D341Med (cell line): Measurements from ENCODE around the gene ELAVL3.
"Not testable (repeated sequence)": the region's sequence is repeated elsewhere in the genome, so short reads cannot be mapped to it uniquely, and the experiment has no call there.

Experiments used
- DNase-seq: peaks from one replicate; pipeline ENCODE4 v3.0.0; 2012; ENCODE audit warnings: low spot score

Gene ELAVL3

DNA sequence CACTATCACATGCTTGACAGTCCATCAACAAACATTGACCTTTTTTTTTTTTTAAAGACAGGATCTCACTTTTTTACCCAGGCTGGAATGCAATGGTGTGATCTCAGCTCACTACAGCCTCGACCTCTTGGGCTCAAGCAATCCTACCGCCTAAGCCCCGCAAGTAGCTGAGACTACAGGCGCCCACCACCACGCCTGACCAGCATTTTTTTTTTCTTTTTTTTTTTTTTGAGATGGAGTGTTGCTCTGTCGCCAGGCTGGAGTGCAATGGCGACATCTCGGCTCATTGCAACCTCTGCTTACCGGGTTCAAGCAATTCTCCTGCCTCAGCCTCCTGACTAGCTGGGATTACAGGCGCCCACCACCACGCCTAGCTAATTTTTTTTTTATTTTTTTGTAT is 21.9 kb downstream of the ELAVL3 start:
- DNase-seq: not testable (repeated sequence)

DNA sequence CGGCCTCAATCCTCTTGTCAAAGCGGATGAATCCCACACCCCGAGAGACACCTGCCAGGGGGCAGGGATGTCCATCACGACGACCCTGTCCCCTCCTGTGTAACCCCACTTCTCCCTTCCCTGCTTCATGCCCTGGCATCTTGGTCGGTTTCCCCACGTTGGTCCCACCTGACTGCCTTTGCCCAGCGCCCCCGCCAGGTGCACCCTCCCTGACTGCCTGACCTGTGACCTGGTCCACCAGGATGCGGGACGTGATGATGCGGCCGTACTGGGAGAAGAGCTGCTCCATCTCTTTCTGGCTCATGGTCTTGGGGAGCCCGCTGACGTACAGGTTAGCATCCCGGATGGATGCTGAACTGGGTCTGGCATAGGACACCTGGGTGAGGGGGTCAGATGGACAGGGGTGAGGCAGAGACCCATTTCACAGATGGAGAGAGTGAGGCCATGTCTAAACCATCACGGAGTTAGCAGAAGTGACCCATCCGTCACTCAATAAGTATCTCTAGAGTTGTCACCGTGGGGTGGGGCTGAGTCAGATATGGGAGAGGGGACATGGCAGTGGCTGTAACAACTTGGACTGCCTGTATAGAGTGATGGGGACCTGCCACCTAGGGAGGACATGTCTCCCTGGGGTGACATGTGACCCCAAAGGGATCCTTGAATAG is 22.5 kb downstream of the ELAVL3 start:
- no peak for DNase-seq

- DNase-seq: peak; percentile 33
Measured at GRCh38 chr19:11457831-11458230, 23.0 kb downstream of the ELAVL3 start.

- DNase-seq: peak; percentile 38
Measured at GRCh38 chr19:11457115-11457514, 23.7 kb downstream of the ELAVL3 start.

- DNase-seq: no peak
Measured at GRCh38 chr19:11456659-11457058, 24.2 kb downstream of the ELAVL3 start.

- DNase-seq: not testable (repeated sequence)
Measured at GRCh38 chr19:11455233-11455554, 25.7 kb downstream of the ELAVL3 start.

GRCh38 chr19:11453468-11454341 is 27.1 kb downstream of the ELAVL3 start:
- peak; percentile 73 for DNase-seq

- DNase-seq: peak; percentile 45
Measured at GRCh38 chr19:11452620-11453310, 28.1 kb downstream of the ELAVL3 start.

DNA sequence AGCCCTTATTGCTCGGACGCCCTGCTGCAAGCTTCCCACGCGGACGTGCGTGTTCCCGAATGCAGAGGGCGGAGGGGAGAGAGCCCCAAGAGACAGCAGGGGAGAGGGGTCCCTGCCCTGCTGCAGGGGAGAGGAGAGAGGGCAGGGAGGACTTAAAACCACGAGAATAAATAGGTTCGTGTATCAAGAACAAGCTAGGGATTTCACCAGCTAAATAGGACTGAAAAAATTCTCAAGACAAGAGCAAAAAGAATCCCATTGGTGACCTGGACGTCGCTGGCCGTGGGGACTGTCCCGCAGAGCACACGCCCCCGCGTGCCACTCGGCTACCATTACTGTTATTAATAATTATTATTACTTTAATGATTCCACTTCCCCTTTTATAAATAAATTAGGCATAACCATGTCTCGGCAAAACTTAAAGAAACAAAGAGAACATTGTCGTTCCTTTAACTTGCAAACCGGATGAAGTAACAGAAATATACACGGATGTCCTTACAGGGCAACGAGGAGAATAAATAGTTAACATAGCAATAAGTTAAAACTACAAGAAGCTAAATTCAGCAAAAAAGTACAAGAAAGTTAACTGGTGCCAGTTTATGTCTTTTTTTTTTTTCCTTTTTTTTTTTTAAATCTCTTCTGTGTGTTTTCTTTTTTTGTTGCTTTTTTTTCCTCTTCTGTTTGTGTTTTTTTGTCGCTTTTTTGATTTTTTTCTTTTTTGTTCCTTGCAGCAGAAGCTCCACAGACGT is 28.8 kb downstream of the ELAVL3 start:
- peak; percentile 34 for DNase-seq

- DNase-seq: peak; percentile 34
Measured at GRCh38 chr19:11451327-11451870, 29.4 kb downstream of the ELAVL3 start.

DNA sequence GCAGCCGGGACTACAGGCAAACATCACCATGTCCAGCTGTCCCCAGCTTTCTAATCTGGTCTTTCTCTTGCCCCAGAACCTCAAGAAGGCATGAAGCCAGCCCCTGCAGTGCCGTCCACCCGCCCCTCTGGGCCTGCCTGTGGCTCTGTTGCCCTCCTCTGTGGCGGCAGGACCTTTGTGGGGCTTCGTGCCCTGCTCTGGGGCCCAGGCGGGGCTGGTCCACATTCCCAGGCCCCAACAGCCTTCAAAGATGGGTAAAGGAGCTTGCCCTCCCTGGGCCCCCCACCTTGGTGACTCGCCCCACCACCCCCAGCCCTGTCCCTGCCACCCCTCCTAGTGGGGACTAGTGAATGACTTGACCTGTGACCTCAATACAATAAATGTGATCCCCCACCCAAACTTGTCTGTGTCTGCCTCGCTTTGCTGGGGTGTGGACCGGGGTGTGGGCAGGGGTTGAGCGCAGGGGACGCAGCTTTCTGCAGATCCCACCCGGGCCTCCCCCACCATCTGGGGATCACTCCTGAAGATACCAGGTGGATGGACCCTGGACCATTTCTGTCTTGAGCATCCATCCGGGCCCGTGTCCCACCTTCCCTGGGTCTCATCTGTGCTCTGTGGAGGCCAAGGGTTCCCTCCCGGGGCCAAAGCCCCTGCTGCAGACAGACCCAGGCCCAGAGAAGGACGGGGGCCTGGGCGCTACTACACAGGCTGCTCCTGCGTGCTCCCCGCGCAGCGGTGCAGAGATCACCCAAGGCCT is 30.1 kb downstream of the ELAVL3 start:
- peak; percentile 33 for DNase-seq

DNA sequence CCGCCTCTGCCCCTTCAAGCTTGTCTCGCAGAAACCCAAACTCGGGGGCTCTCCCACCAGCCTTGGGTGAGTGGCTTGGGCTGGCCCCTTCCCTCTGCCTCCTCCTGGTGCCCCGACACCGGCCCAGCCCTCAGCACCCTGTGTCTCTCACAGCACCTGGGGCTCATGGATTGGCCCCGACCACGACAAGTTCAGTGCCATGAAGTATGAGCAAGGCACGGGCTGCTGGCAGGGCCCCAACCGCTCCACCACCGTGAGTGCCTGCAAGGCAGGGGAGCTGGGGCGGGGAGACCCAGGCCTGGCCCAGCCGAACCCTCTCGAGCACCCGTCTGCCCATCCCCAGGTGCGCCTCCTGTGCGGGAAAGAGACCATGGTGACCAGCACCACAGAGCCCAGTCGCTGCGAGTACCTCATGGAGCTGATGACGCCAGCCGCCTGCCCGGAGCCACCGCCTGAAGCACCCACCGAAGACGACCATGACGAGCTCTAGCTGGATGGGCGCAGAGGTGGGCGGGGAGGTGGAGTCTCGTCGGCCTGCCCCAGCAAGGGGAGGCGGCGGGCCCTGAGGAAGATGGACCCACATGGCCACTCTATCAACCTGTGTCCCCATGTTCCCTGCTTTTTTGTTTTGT is 31.8 kb downstream of the ELAVL3 start:
- DNase-seq: peak; percentile 26

DNA sequence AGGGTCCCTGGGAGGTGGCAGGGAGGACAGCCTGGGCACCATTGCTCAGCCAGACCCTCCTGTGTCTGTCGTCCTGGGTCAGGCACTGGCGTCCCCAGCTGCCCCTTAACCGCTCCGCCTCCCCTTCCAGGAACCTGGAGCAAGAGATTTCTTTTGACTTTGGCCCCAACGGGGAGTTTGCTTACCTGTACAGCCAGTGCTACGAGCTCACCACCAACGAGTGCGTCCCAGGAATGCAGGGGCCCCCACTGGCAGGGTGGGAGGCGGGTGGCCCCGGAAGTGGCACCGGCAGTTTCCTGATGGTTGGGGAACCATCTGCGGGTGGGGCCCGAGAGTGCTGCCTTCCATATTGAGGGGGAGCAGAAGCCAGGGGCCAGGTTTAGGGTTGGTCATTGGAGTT is 32.4 kb downstream of the ELAVL3 start:
- DNase-seq: no peak

- DNase-seq: peak; percentile 38
Measured at GRCh38 chr19:11447347-11448262, 33.2 kb downstream of the ELAVL3 start.

DNA sequence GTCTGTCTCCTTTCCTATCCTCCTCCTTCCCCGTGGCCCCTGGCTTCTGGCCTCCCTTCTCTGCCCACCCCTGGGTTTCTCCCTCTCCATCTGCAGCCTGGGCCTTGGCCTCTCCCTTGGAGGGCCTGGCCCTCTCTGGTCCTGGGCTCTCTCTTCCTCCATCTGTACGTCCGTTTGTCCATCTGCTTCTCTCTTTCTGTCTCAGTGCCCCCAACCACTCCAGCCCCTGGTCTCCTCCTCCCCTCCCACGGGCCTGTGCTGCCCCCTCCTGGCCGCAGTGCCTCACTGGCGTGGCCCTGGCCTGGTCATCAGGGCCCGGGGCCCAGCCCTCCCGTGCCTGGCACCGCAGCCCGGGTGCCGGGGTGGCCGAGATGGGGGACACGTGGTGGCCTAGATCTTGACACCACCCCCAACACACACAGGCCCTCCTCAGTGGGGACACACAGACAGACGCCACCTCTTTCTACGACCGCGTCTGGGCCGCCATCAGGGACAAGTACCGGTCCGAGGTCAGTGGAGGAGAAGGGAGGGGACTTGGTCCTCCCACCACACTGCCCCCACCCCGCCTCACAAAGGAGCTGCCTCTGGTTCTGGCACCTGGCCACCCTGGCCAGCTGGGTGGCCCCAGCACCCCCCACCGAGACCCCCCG is 34.1 kb downstream of the ELAVL3 start:
- DNase-seq: peak; percentile 90

DNA sequence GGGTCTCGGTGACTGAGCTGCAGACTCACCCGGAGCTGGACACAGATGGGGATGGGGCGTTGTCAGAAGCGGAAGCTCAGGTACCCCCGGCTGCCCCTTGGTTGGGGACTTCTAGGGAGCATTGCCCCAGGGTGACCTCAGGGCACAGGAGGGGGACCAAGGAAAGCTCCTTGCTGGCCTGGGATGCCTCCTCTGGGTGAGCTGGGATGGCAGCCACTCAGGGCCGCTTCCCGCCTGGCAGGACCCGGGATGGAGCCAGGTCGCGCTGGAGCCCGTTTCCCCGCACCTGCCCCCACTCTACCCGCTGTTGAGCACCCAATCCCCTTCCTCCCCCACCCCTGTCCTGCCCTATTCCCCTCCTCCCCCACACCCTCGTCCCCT is 34.6 kb downstream of the ELAVL3 start:
- DNase-seq: no peak

DNA sequence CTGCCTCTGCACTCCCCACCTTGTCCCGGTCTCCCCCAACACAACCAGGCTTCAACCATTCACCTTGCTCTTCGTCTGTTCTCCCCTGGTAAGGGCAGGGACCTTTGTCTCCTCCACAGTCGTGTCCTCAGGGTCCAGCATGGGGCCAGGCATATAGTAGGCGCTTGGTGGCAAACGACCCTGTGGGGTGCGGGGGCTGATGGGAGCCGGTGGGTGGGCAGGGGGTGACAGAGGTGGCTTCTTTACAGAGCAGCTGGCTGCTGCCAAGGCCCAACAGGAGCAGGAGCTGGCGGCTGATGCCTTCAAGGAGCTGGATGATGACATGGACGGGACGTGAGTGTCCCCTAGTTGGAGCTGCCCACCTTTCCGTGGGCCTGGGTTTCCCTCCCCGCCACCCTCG is 35.7 kb downstream of the ELAVL3 start:
- no peak for DNase-seq

DNA sequence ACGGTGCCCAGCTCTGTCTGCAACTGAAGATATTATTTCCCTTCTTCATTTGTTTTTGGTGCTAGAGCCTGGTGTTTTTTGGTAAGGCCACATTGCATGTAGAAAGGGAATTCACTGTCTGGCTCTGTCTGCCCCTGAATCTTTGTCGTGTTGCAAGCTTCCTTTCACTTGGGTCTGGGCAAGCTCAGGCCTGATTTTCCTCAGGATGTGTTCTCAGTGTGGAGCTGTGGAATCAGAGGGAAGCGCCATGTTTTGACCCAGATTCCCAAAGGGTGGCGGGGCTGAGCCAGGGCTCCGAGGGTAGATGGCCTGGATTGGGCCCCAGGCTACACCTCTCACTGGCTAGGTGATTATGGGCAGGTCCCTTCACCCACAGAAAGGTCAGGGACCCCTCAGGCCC is 36.8 kb downstream of the ELAVL3 start:
- DNase-seq: no peak

- DNase-seq: no peak
Measured at GRCh38 chr19:11437955-11438354, 42.9 kb downstream of the ELAVL3 start.
